ENCODE measurements around the gene HOTAIR.

- TF ChIP-seq, protein P1, sequence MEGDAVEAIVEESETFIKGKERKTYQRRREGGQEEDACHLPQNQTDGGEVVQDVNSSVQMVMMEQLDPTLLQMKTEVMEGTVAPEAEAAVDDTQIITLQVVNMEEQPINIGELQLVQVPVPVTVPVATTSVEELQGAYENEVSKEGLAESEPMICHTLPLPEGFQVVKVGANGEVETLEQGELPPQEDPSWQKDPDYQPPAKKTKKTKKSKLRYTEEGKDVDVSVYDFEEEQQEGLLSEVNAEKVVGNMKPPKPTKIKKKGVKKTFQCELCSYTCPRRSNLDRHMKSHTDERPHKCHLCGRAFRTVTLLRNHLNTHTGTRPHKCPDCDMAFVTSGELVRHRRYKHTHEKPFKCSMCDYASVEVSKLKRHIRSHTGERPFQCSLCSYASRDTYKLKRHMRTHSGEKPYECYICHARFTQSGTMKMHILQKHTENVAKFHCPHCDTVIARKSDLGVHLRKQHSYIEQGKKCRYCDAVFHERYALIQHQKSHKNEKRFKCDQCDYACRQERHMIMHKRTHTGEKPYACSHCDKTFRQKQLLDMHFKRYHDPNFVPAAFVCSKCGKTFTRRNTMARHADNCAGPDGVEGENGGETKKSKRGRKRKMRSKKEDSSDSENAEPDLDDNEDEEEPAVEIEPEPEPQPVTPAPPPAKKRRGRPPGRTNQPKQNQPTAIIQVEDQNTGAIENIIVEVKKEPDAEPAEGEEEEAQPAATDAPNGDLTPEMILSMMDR (IDR thresholded peaks at IDR 0.05; ENCODE audit: insufficient read depth, low read depth, low read length), result no peak
- no peak for TF ChIP-seq EZH2 (IDR thresholded peaks at IDR 0.05; ENCODE audit: insufficient read depth, low read length)
These were observed 24.9 kb upstream of the HOTAIR start for GRCh38 chr12:53999559-54000115.

Data from astrocyte (in vitro differentiated cells and primary cell).